HG03095 (cell line): ENCODE measurements around the gene NAA15.
A peak's percentile ranks its signal among the peaks of the same experiment; 100 is the strongest.
"Not testable (repeated sequence)": the region's sequence is repeated elsewhere in the genome, so short reads cannot be mapped to it uniquely, and the experiment has no call there.

Experiments
- ATAC-seq: cut with Tn5 transposase; IDR thresholded peaks from one replicate; pipeline ENCODE4 v1.9.1; 2021; ENCODE audit warnings: moderate library complexity; ENCODE audit not compliant: unreplicated experiment

The NAA15 gene

GRCh38 chr4:139295942-139296299, 5.4 kb upstream of the NAA15 start:
- ATAC-seq, result no peak

- no peak for ATAC-seq
These were observed 4.3 kb upstream of the NAA15 start for GRCh38 chr4:139297001-139297410.

- ATAC-seq, result no peak
These were observed 1.8 kb upstream of the NAA15 start for GRCh38 chr4:139299536-139299935.

GRCh38 chr4:139300431-139301112, 733 bp upstream of the NAA15 start:
- ATAC-seq, result peak; percentile 6

GRCh38 chr4:139301821-139302611, 711 bp downstream of the NAA15 start, which contains the start of gene NDUFC1:
Gene NDUFC1, minus strand, starts transcription at chr4:139302477. Its CDS starts 6,679 bp downstream, at chr4:139295798.
- ATAC-seq, result peak; percentile 45

- ATAC-seq, result no peak
These were observed 3.6 kb downstream of the NAA15 start for GRCh38 chr4:139304920-139305319.

GRCh38 chr4:139311909-139312308, 10.6 kb downstream of the NAA15 start:
- ATAC-seq, result no peak

GRCh38 chr4:139312552-139313332, 11.4 kb downstream of the NAA15 start:
- no peak for ATAC-seq

GRCh38 chr4:139313414-139313813, 12.1 kb downstream of the NAA15 start:
- not testable (repeated sequence) for ATAC-seq

GRCh38 chr4:139314047-139314800, 12.9 kb downstream of the NAA15 start:
- ATAC-seq, result no peak

GRCh38 chr4:139315221-139315675, 13.9 kb downstream of the NAA15 start:
- peak; percentile 53 for ATAC-seq

- ATAC-seq, result no peak
These were observed 15.4 kb downstream of the NAA15 start for GRCh38 chr4:139316733-139317132.

- no peak for ATAC-seq
These were observed 16.3 kb downstream of the NAA15 start for GRCh38 chr4:139317635-139318034.

- ATAC-seq, result no peak
These were observed 18.3 kb downstream of the NAA15 start for GRCh38 chr4:139319571-139319970.

GRCh38 chr4:139322070-139322469, 20.8 kb downstream of the NAA15 start:
- not testable (repeated sequence) for ATAC-seq

- not testable (repeated sequence) for ATAC-seq
These were observed 21.2 kb downstream of the NAA15 start for GRCh38 chr4:139322541-139322940.

- no peak for ATAC-seq
These were observed 23.3 kb downstream of the NAA15 start for GRCh38 chr4:139324620-139325019.

GRCh38 chr4:139329665-139330200, 28.4 kb downstream of the NAA15 start:
- ATAC-seq, result no peak

GRCh38 chr4:139330283-139330682, 29.0 kb downstream of the NAA15 start:
- ATAC-seq, result no peak

- ATAC-seq, result no peak
These were observed 29.9 kb downstream of the NAA15 start for GRCh38 chr4:139331185-139331584.
